Measurements from ENCODE around the gene RUSC1. TPM values are rescaled to one million over a fixed set of nuclear protein-coding genes. Genes with fewer than 3 reads are reported as not detected.

Gene RUSC1
- polyA plus RNA-seq, 1 of the 3 experiments (the other 2 are of a cell fraction), result 49.9 TPM

GRCh38 chr1:155325603-155325893, 4.9 kb downstream of the RUSC1 start:
- no peaks in the 10 kb centered on the region for H3K27me3 ChIP-seq (ENCODE audit: insufficient read depth)
- H3K4me3 ChIP-seq (ENCODE audit: low read depth in 2 of 2, low read length in 1 of 2), result peak overlapping the region; percentile 84 to 95; a peak in 2 of 4 replicates
- peaks cover 46% of the 10 kb centered on the region for H3K79me2 ChIP-seq (ENCODE audit: insufficient read depth)
- 98% methylated on average over 6 of the region's 6 CpGs for WGBS (ENCODE audit: low lambda C conversion rate)
- H4K20me1 ChIP-seq (ENCODE audit: insufficient read depth), result 0 out of 2 replicates have a peak, but pooled peaks cover 5% of the 10 kb centered on the region
- no peak for TF ChIP-seq FOXM1 (IDR thresholded peaks at IDR 0.05; ENCODE audit: low read depth)
- TF ChIP-seq RFX5 (IDR thresholded peaks at IDR 0.05; ENCODE audit: low read length), result no peak
- TF ChIP-seq PBX3 (IDR thresholded peaks at IDR 0.05), result no peak
- no peak for TF ChIP-seq FOXJ3 (CRISPR knock-in tag; IDR thresholded peaks at IDR 0.05)
- TF ChIP-seq, protein P1, sequence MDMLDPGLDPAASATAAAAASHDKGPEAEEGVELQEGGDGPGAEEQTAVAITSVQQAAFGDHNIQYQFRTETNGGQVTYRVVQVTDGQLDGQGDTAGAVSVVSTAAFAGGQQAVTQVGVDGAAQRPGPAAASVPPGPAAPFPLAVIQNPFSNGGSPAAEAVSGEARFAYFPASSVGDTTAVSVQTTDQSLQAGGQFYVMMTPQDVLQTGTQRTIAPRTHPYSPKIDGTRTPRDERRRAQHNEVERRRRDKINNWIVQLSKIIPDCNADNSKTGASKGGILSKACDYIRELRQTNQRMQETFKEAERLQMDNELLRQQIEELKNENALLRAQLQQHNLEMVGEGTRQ (IDR thresholded peaks at IDR 0.05; ENCODE audit: borderline replicate concordance, low read depth, low read length), result no peak
- TF ChIP-seq, protein P2, sequence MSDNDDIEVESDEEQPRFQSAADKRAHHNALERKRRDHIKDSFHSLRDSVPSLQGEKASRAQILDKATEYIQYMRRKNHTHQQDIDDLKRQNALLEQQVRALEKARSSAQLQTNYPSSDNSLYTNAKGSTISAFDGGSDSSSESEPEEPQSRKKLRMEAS (IDR thresholded peaks at IDR 0.05; ENCODE audit: low read depth), result no peak
- TF ChIP-seq FOSL2 (IDR thresholded peaks at IDR 0.05; ENCODE audit: borderline replicate concordance, low read depth), result no peak
- no peak for TF ChIP-seq CHD2 (IDR thresholded peaks at IDR 0.05; ENCODE audit: low read length, partially characterized antibody)
- TF ChIP-seq POLR2AphosphoS5 (IDR thresholded peaks at IDR 0.05; ENCODE audit: low read depth, low read length), result no peak
- no peak for TF ChIP-seq RAD21 (IDR thresholded peaks at IDR 0.05; ENCODE audit: low read length)
- no peak for TF ChIP-seq MXI1 (IDR thresholded peaks at IDR 0.05; ENCODE audit: low read depth, low read length)
- peak overlapping the region; percentile 97 for H3K4me2 ChIP-seq
- peaks cover 24% of the 10 kb centered on the region for H3F3A ChIP-seq (replicated peaks; ENCODE audit: insufficient read depth)
- no peaks in the 10 kb centered on the region for H3K9me3 ChIP-seq
- 0 out of 2 replicates have a peak overlapping the region, but pooled peaks have one; percentile 85 for H3K9ac ChIP-seq
- H3K36me3 ChIP-seq (replicated peaks in 1 of 2; ENCODE audit: control insufficient read depth in 1 of 2, insufficient read depth in 2 of 2, low read length in 1 of 2), result peaks cover 25 to 29% of the 10 kb centered on the region in 2 experiments
- peaks cover 12 to 28% of the 10 kb centered on the region in 2 experiments for H3K4me1 ChIP-seq (ENCODE audit: control insufficient read depth in 1 of 2, insufficient read depth in 2 of 2, low read depth in 1 of 2, low read length in 1 of 2)
- H3K9me2 ChIP-seq, result no peaks in the 10 kb centered on the region
- ChIA-PET CTCF (interaction anchor here (0.8 to 11.6 kb wide), 6 partner anchors 11 to 178 kb away, joined by 3 to 184 read pairs (median 9); partner anchors contain the start of gene ENTREP3), POLR2A (no interaction called here)
- DNase-seq, result no peak
- H2AFZ ChIP-seq (ENCODE audit: low read depth), result no peak overlapping the region
- H3K27ac ChIP-seq (ENCODE audit: low read depth in 2 of 2, low read length in 1 of 2), result no peak overlapping the region; a peak in 1 of 4 replicates

DNA sequence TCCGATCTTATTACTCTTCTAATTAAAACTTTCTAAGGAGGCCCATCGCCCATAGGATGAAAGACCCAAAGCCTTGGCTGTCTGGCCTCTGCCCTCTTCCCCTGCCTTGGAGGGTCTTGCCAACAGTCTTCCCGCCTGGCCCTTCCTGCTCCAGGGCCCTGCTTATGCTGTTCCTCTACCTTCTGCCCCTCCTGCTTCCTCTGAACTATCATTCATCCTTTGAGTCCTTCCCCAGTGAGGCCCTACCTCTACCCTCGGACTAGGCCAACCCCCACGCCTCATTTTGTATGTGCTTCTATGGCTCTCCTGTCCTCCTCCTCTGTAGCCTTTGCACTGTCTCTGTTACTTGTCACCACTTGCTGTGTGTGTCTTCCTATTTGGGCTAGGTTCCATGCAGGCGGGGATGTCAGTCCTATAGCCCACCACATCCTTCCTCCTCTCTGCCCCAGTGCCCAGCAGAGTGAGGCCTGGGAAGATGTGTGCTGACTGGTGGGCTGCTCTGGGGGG, 5.4 kb downstream of the RUSC1 start:
- WGBS (ENCODE audit: low lambda C conversion rate), result 94% methylated on average over 6 of the region's 6 CpGs
- H3K4me3 ChIP-seq (ENCODE audit: low read depth in 2 of 2, low read length in 1 of 2), result no peak overlapping the region
- POLR2A ChIA-PET, result no interaction called here

More for the DNA sequence above, 5.4 kb downstream of the RUSC1 start:
- H3K9me3 ChIP-seq, result no peaks in the 10 kb centered on the region
- CTCF ChIA-PET, result interaction anchor here (0.8 to 11.6 kb wide), 3 partner anchors 10 to 76 kb away, joined by 3 to 184 read pairs (median 19); partner anchors contain the start of gene ENTREP3
- H3K9ac ChIP-seq, result no peak overlapping the region
- H3F3A ChIP-seq (replicated peaks; ENCODE audit: insufficient read depth), result peaks cover 24% of the 10 kb centered on the region
- H3K9me2 ChIP-seq, result no peaks in the 10 kb centered on the region
- H3K27ac ChIP-seq (ENCODE audit: low read depth in 2 of 2, low read length in 1 of 2), result no peak overlapping the region
- peak overlapping the region; percentile 97; the same call in 1 of the 2 replicates for H3K4me2 ChIP-seq
- peaks cover 12 to 26% of the 10 kb centered on the region in 2 experiments for H3K4me1 ChIP-seq (ENCODE audit: control insufficient read depth in 1 of 2, insufficient read depth in 2 of 2, low read depth in 1 of 2, low read length in 1 of 2)
- peaks cover 30 to 34% of the 10 kb centered on the region in 2 experiments for H3K36me3 ChIP-seq (replicated peaks in 1 of 2; ENCODE audit: control insufficient read depth in 1 of 2, insufficient read depth in 2 of 2, low read length in 1 of 2)
- 0 out of 2 replicates have a peak, but pooled peaks cover 5% of the 10 kb centered on the region for H4K20me1 ChIP-seq (ENCODE audit: insufficient read depth)
- H3K27me3 ChIP-seq (ENCODE audit: insufficient read depth), result no peaks in the 10 kb centered on the region
- TF ChIP-seq, protein P3, sequence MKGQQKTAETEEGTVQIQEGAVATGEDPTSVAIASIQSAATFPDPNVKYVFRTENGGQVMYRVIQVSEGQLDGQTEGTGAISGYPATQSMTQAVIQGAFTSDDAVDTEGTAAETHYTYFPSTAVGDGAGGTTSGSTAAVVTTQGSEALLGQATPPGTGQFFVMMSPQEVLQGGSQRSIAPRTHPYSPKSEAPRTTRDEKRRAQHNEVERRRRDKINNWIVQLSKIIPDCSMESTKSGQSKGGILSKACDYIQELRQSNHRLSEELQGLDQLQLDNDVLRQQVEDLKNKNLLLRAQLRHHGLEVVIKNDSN (IDR thresholded peaks at IDR 0.05; ENCODE audit: borderline replicate concordance, low read depth), result no peak
- TF ChIP-seq, protein P2 (IDR thresholded peaks at IDR 0.05; ENCODE audit: low read depth), result no peak
- TF ChIP-seq RCOR1 (IDR thresholded peaks at IDR 0.05; ENCODE audit: low read length) (no peak), ELF1 (IDR thresholded peaks at IDR 0.05) (no peak), POLR2AphosphoS5 (IDR thresholded peaks at IDR 0.05; ENCODE audit: low read depth, low read length) (no peak), JUND (IDR thresholded peaks at IDR 0.05) (no peak), GATA2 (CRISPR knock-in tag; IDR thresholded peaks at IDR 0.05) (no peak), RXRA (IDR thresholded peaks at IDR 0.05; ENCODE audit: borderline replicate concordance, low read depth) (no peak), SMC3 (IDR thresholded peaks at IDR 0.05; ENCODE audit: low read depth, low read length) (no peak), SIN3A (IDR thresholded peaks at IDR 0.05; ENCODE audit: borderline replicate concordance, low read depth, low read length) (no peak), FOXJ3 (CRISPR knock-in tag; IDR thresholded peaks at IDR 0.05) (no peak), RAD21 (IDR thresholded peaks at IDR 0.05; ENCODE audit: low read length) (no peak), EZH2phosphoT487 (IDR thresholded peaks at IDR 0.05; ENCODE audit: borderline replicate concordance, low read depth) (no peak), NFIC (IDR thresholded peaks at IDR 0.05; ENCODE audit: borderline replicate concordance) (no peak)
- TF ChIP-seq, protein P4, sequence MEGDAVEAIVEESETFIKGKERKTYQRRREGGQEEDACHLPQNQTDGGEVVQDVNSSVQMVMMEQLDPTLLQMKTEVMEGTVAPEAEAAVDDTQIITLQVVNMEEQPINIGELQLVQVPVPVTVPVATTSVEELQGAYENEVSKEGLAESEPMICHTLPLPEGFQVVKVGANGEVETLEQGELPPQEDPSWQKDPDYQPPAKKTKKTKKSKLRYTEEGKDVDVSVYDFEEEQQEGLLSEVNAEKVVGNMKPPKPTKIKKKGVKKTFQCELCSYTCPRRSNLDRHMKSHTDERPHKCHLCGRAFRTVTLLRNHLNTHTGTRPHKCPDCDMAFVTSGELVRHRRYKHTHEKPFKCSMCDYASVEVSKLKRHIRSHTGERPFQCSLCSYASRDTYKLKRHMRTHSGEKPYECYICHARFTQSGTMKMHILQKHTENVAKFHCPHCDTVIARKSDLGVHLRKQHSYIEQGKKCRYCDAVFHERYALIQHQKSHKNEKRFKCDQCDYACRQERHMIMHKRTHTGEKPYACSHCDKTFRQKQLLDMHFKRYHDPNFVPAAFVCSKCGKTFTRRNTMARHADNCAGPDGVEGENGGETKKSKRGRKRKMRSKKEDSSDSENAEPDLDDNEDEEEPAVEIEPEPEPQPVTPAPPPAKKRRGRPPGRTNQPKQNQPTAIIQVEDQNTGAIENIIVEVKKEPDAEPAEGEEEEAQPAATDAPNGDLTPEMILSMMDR (IDR thresholded peaks at IDR 0.05), result no peak
- H3K79me2 ChIP-seq (ENCODE audit: insufficient read depth), result peaks cover 42% of the 10 kb centered on the region
- H2AFZ ChIP-seq (ENCODE audit: low read depth), result no peak overlapping the region
- no peak for DNase-seq

Data from SK-N-SH (cell line).